Endothelial cell of umbilical vein (primary cell): Measurements from ENCODE around the gene PCYT1B.

ENCODE experiments used
- CTCF ChIP-seq, 2 donors: IDR thresholded peaks; 1 replicate in 1 of 2; 2 replicates in 1 of 2; pipeline ENCODE4 v1.5.1; 2011; ENCODE audit warnings: low read length in 2 of 2, mild to moderate bottlenecking in 2 of 2, moderate library complexity in 2 of 2, control low read depth in 1 of 2, inconsistent platforms in 1 of 2, low read depth in 1 of 2; ENCODE audit not compliant: insufficient read depth in 1 of 2; ENCODE audit errors: extremely low read depth in 1 of 2
- EZH2 ChIP-seq: IDR thresholded peaks from 2 replicates; pipeline ENCODE4 v1.6.1; 2012; ENCODE audit warnings: borderline replicate concordance, low read depth, mild to moderate bottlenecking, moderate library complexity, low read length, inconsistent platforms; ENCODE audit not compliant: severe bottlenecking
- MYC ChIP-seq: IDR thresholded peaks from one replicate; pipeline ENCODE4 v1.6.1; 2011; ENCODE audit warnings: mild to moderate bottlenecking, low read depth, low read length
- POLR2A ChIP-seq: IDR thresholded peaks from 2 replicates; pipeline ENCODE4 v1.6.1; 2012; ENCODE audit warnings: low read depth, mild to moderate bottlenecking, control low read depth, low read length

DNA sequence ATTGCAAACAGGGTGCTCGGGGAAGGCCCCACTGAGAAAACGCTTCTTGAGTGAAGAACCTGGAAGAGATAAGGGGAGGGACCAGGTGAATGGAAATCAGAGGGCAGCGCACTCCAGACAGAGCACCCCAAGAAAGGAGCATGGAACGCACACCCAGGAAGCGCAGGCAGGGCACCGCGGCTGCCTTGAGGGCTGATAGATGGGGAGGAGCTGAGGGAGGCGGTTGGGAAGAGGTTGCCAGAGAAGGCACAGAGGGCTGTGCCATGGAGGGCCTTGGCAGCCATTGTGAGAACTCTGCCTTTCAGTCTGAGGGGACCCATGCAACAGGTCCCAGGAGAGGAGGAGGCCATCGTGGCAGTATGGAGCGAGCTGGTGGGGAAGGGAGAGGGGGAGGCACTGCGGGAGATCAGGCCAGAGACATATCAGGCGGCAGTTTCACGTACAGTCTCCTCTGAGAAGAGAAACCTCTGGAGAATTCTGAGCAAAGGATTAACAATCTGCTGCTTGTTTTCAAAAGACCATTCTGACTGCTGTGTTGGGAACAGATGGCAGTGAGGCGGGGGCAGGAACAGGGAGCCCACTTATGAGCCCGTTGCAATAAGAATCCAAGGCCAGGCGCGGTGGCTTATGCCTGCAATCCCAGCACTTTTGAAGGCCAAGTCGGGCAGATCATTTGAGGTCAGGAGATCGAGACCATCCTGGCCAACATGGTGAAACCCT lies 83.7 kb downstream of the PCYT1B start:
- no peak for TF ChIP-seq POLR2A
- no peak for TF ChIP-seq MYC
- TF ChIP-seq CTCF (IDR thresholded peaks at IDR 0.05; ENCODE audit: extremely low read depth in 1 of 2, insufficient read depth in 1 of 2, low read depth in 1 of 2, low read length in 2 of 2), result no peak
- no peak for TF ChIP-seq EZH2
